ENCODE results near the gene YES1. TPM values are rescaled to one million over a fixed set of nuclear protein-coding genes. Genes with fewer than 3 reads are reported as not detected.
"Not testable (repeated sequence)": the region's sequence is repeated elsewhere in the genome, so short reads cannot be mapped to it uniquely, and the experiment has no call there.

Gene YES1
- total RNA-seq, 4 donors from 2014 or later = 49.4 to 128 (median 96.0) TPM

GRCh38 chr18:682833-683232, 129.2 kb downstream of the YES1 start:
- H3K9me3 ChIP-seq = no peaks in the 10 kb centered on the region
- H3K27me3 ChIP-seq = no peaks in the 10 kb centered on the region
- no peak overlapping the region for H3K27ac ChIP-seq
- intact Hi-C loops (cut with DNase I; ENCODE audit: low total_unique reads) (no loop called here), in situ Hi-C loops (cut with MboI; ENCODE audit: low pct_ligation_motif_present in 1 of 4, low pct_unique_long_range_greater_than_20kb in 1 of 4, low sequenced_read_pairs in 3 of 4) (no loop called here)
- no peak for DNase-seq
- no peak for TF ChIP-seq POLR2AphosphoS5 (IDR thresholded peaks at IDR 0.05)
- TF ChIP-seq EP300 (IDR thresholded peaks at IDR 0.05; ENCODE audit: low read depth) = no peak
- no peak for TF ChIP-seq POLR2A (IDR thresholded peaks at IDR 0.05)
- no peak for TF ChIP-seq CTCF (IDR thresholded peaks at IDR 0.05)
- H3K4me3 ChIP-seq = no peak overlapping the region
- peaks cover 0 to 15% (median 2%) of the 10 kb centered on the region in 4 donors for H3K36me3 ChIP-seq
- no peaks in the 10 kb centered on the region for H3K4me1 ChIP-seq

- 86 to 92% methylated on average over 9 of the region's 9 CpGs for WGBS, 2 donors (ENCODE audit: low coverage in 1 of 2)
- DNase-seq; H3K27me3 ChIP-seq; in situ Hi-C loops (cut with MboI; ENCODE audit: low pct_ligation_motif_present in 1 of 4, low pct_unique_long_range_greater_than_20kb in 1 of 4, low sequenced_read_pairs in 3 of 4); H3K4me3 ChIP-seq; H3K27ac ChIP-seq; intact Hi-C loops (cut with DNase I; ENCODE audit: low total_unique reads); H3K9me3 ChIP-seq; H3K4me1 ChIP-seq: not testable (repeated sequence)
- H3K36me3 ChIP-seq = peaks cover 0 to 15% (median 2%) of the 10 kb centered on the region in 4 donors
These were observed 129.6 kb downstream of the YES1 start for GRCh38 chr18:682416-682815.

GRCh38 chr18:681985-682384, 130.1 kb downstream of the YES1 start:
- H3K36me3 ChIP-seq = peaks cover 0 to 17% (median 3%) of the 10 kb centered on the region in 4 donors

GRCh38 chr18:680392-680791, 131.7 kb downstream of the YES1 start:
- no peak overlapping the region for H3K4me3 ChIP-seq
- H3K27ac ChIP-seq = no peak overlapping the region
- H3K36me3 ChIP-seq = peaks cover 0 to 23% (median 5%) of the 10 kb centered on the region in 4 donors
- no peaks in the 10 kb centered on the region for H3K27me3 ChIP-seq
- no peaks in the 10 kb centered on the region for H3K9me3 ChIP-seq
- in situ Hi-C loops (cut with MboI; ENCODE audit: low pct_ligation_motif_present in 1 of 4, low pct_unique_long_range_greater_than_20kb in 1 of 4, low sequenced_read_pairs in 3 of 4) = no loop called here
- no peaks in the 10 kb centered on the region for H3K4me1 ChIP-seq
- intact Hi-C loops (cut with DNase I; ENCODE audit: low total_unique reads) = no loop called here
- no peak for TF ChIP-seq CTCF (IDR thresholded peaks at IDR 0.05)
- no peak for TF ChIP-seq POLR2AphosphoS5 (IDR thresholded peaks at IDR 0.05)
- no peak for TF ChIP-seq POLR2A (IDR thresholded peaks at IDR 0.05)
- no peak for TF ChIP-seq EP300 (IDR thresholded peaks at IDR 0.05; ENCODE audit: low read depth)
- 99 to 100% methylated on average over 1 to 4 of the region's 4 CpGs for WGBS, 2 donors (ENCODE audit: low coverage in 1 of 2)
- no peak for DNase-seq

More at GRCh38 chr18:681985-682384, 130.1 kb downstream of the YES1 start:
- H3K4me3 ChIP-seq = no peak overlapping the region
- DNase-seq = no peak
- H3K4me1 ChIP-seq = no peaks in the 10 kb centered on the region
- 71 to 91% methylated on average over 4 to 5 of the region's 5 CpGs for WGBS, 2 donors (ENCODE audit: low coverage in 1 of 2)
- no peak for TF ChIP-seq EP300 (IDR thresholded peaks at IDR 0.05; ENCODE audit: low read depth)
- no peak for TF ChIP-seq CTCF (IDR thresholded peaks at IDR 0.05)
- TF ChIP-seq POLR2AphosphoS5 (IDR thresholded peaks at IDR 0.05) = no peak
- TF ChIP-seq POLR2A (IDR thresholded peaks at IDR 0.05) = no peak
- in situ Hi-C loops (cut with MboI; ENCODE audit: low pct_ligation_motif_present in 1 of 4, low pct_unique_long_range_greater_than_20kb in 1 of 4, low sequenced_read_pairs in 3 of 4) (no loop called here), intact Hi-C loops (cut with DNase I; ENCODE audit: low total_unique reads) (no loop called here)
- H3K27me3 ChIP-seq = no peaks in the 10 kb centered on the region
- H3K9me3 ChIP-seq = no peaks in the 10 kb centered on the region
- H3K27ac ChIP-seq = no peak overlapping the region

GRCh38 chr18:679516-679915, 132.5 kb downstream of the YES1 start:
- TF ChIP-seq CTCF (IDR thresholded peaks at IDR 0.05) (no peak), POLR2AphosphoS5 (IDR thresholded peaks at IDR 0.05) (no peak), EP300 (IDR thresholded peaks at IDR 0.05; ENCODE audit: low read depth) (no peak), POLR2A (IDR thresholded peaks at IDR 0.05) (no peak)
- no peak overlapping the region for H3K27ac ChIP-seq
- no peaks in the 10 kb centered on the region for H3K9me3 ChIP-seq
- H3K27me3 ChIP-seq = no peaks in the 10 kb centered on the region
- no peak for DNase-seq
- no peaks in the 10 kb centered on the region for H3K4me1 ChIP-seq
- no peak overlapping the region for H3K4me3 ChIP-seq
- WGBS, 2 donors (ENCODE audit: low coverage in 1 of 2) = 94% methylated on average over 4 of the region's 4 CpGs; no CpG with 5 or more reads in 1 of the 2 donors
- intact Hi-C loops (cut with DNase I; ENCODE audit: low total_unique reads) (no loop called here), in situ Hi-C loops (cut with MboI; ENCODE audit: low pct_ligation_motif_present in 1 of 4, low pct_unique_long_range_greater_than_20kb in 1 of 4, low sequenced_read_pairs in 3 of 4) (no loop called here)
- H3K36me3 ChIP-seq = peaks cover 0 to 23% (median 5%) of the 10 kb centered on the region in 4 donors

All from transverse colon (tissue), 4 donors.